Measurements from ENCODE around the gene TASL. TPM values are rescaled to one million over a fixed set of nuclear protein-coding genes. Genes with fewer than 3 reads are reported as not detected.

TASL gene
- total and polyA plus RNA-seq, 2 donors (not counting 3 experiments of a cell fraction or from before 2014, with no cell fraction given), result not detected

GRCh38 chrX:30533835-30534234 is 43.7 kb downstream of the TASL start:
- ChIA-PET CTCF (interaction anchor here (1.6 kb wide), 1 partner anchor 10 kb away, joined by 3 read pairs; no protein-coding TSS in a partner anchor), POLR2A (no interaction called here)
- H4K20me1 ChIP-seq (replicated peaks; ENCODE audit: control insufficient read depth, extremely low read depth, insufficient read depth, low read length), result no peaks in the 10 kb centered on the region
- intact Hi-C loops (cut with micrococcal nuclease) (no loop called here), dilution Hi-C loops (cut with MboI; ENCODE audit: extremely low pct_ligation_motif_present, low sequenced_read_pairs) (no loop called here)
- no peak overlapping the region for H3K4me3 ChIP-seq (replicated peaks in 1 of 3; ENCODE audit: insufficient read depth in 1 of 3, low read depth in 1 of 3, low read length in 3 of 3)
- no peak for TF ChIP-seq JUN (IDR thresholded peaks at IDR 0.05; ENCODE audit: borderline replicate concordance, insufficient read depth, insufficient read length, low read depth)
- TF ChIP-seq FOS (IDR thresholded peaks at IDR 0.05; ENCODE audit: borderline replicate concordance, insufficient read depth, low read length), result no peak
- TF ChIP-seq POLR2A (IDR thresholded peaks at IDR 0.05; ENCODE audit: low read depth, low read length), result no peak
- no peak for TF ChIP-seq EZH2 (IDR thresholded peaks at IDR 0.05; ENCODE audit: borderline replicate concordance, low read depth, low read length, severe bottlenecking)
- TF ChIP-seq MAX (IDR thresholded peaks at IDR 0.05; ENCODE audit: insufficient read depth, insufficient read length), result no peak
- no peak for TF ChIP-seq POLR2AphosphoS5 (IDR thresholded peaks at IDR 0.05; ENCODE audit: insufficient read depth, low read depth, low read length)
- TF ChIP-seq CTCF (IDR thresholded peaks at IDR 0.05; ENCODE audit: extremely low read depth in 1 of 2, insufficient read depth in 1 of 2, low read depth in 1 of 2, low read length in 2 of 2), result no peak
- no peak for TF ChIP-seq MYC (IDR thresholded peaks at IDR 0.05; ENCODE audit: low read depth, low read length)
- H3K9me3 ChIP-seq (replicated peaks; ENCODE audit: control insufficient read depth, insufficient read depth, low read length), result no peaks in the 10 kb centered on the region
- no peaks in the 10 kb centered on the region for H3K27me3 ChIP-seq (ENCODE audit: control insufficient read depth in 2 of 2, insufficient read depth in 2 of 2, low read length in 2 of 2)
- DNase-seq (ENCODE audit: low read depth, low spot score), result no peak
- H3K27ac ChIP-seq (ENCODE audit: insufficient read depth, low read depth, low read length), result no peak overlapping the region
- no peak overlapping the region for H2AFZ ChIP-seq (ENCODE audit: low read depth, low read length)
- no peaks in the 10 kb centered on the region for H3K4me1 ChIP-seq (ENCODE audit: control insufficient read depth, extremely low read depth, insufficient read depth, low read length)
- no peak overlapping the region for H3K9ac ChIP-seq (replicated peaks; ENCODE audit: extremely low read depth, insufficient read depth, low read length)
- H3K79me2 ChIP-seq (ENCODE audit: control insufficient read depth, insufficient read depth, low read length), result no peaks in the 10 kb centered on the region
- no TSS peak for BruUV-seq (replicated peaks)
- peak; percentile 35 for FAIRE-seq
- H3K9me1 ChIP-seq (replicated peaks; ENCODE audit: control insufficient read depth, extremely low read depth, insufficient read depth, low read length), result no peaks in the 10 kb centered on the region
- no peak overlapping the region for H3K4me2 ChIP-seq (ENCODE audit: insufficient read depth, low read length)
- H3K36me3 ChIP-seq (ENCODE audit: control insufficient read depth in 2 of 2, extremely low read depth in 1 of 2, insufficient read depth in 2 of 2, low read length in 2 of 2), result no peaks in the 10 kb centered on the region

Data from endothelial cell of umbilical vein (primary cell).